Activated CD4-positive, alpha-beta T cell treated with anti-CD3 and anti-CD28 coated beads, Interleukin-2, amount 10 ng/mL, durations not matched to agents 7 days and 5 days (primary cell): ENCODE results near the gene BEND7. TPM values are rescaled to one million over a fixed set of nuclear protein-coding genes. Genes with fewer than 3 reads are reported as not detected.

Experiments
- CTCF ChIA-PET: fragments of 350-600 bp; sonication (Branson Sonifier 250); formaldehyde crosslinking; loops from one replicate; lab custom pipeline; 2021; ENCODE audit warnings: antibody characterized with exemption; lab: Charles Lee
- POLR2A ChIA-PET: fragments of 350-600 bp; sonication (Branson Sonifier 250); formaldehyde crosslinking; loops from one replicate; lab custom pipeline; 2021; ENCODE audit warnings: antibody characterized with exemption; lab: Charles Lee
- DNase-seq: peaks from one replicate; pipeline ENCODE4 v3.0.0-alpha.2; 2020
- H3K27ac Mint-ChIP-seq: one replicate; pipeline ENCODE4 v1.8.0; 2021; ENCODE audit warnings: mild to moderate bottlenecking, moderate library complexity, mixed read lengths
- H3K27me3 Mint-ChIP-seq: one replicate; pipeline ENCODE4 v1.8.0; 2021; ENCODE audit warnings: mixed read lengths
- H3K36me3 Mint-ChIP-seq: one replicate; pipeline ENCODE4 v1.8.0; 2021; ENCODE audit warnings: low read depth, mixed read lengths
- H3K4me1 Mint-ChIP-seq: one replicate; pipeline ENCODE4 v1.8.0; 2021; ENCODE audit warnings: mixed read lengths
- H3K4me3 Mint-ChIP-seq: one replicate; pipeline ENCODE4 v1.8.0; 2021; ENCODE audit warnings: mild to moderate bottlenecking, moderate library complexity, mixed read lengths
- H3K9me3 Mint-ChIP-seq: one replicate; pipeline ENCODE4 v1.8.0; 2021; ENCODE audit warnings: mixed read lengths
- total RNA-seq, 2 experiments: library from RNA; stranded (reverse); gene quantifications; one replicate each; pipeline ENCODE4 v1.2.3, GENCODE V29; 2021

The BEND7 gene
- total RNA-seq, 2 experiments from 2014 or later: not detected

GRCh38 chr10:13490503-13490902 lies 38.3 kb downstream of the BEND7 start:
- H3K36me3 Mint-ChIP-seq: no peaks in the 10 kb centered on the region
- ChIA-PET POLR2A (no interaction called here), CTCF (interaction anchor here (0.7 kb wide), 2 partner anchors 149 to 476 kb away, joined by 3 to 4 read pairs; no protein-coding TSS in a partner anchor)
- H3K4me1 Mint-ChIP-seq: no peaks in the 10 kb centered on the region
- no peaks in the 10 kb centered on the region for H3K9me3 Mint-ChIP-seq
- H3K27me3 Mint-ChIP-seq: peaks cover 4% of the 10 kb centered on the region
- no peak overlapping the region for H3K4me3 Mint-ChIP-seq
- no peak for DNase-seq
- H3K27ac Mint-ChIP-seq: no peak overlapping the region

GRCh38 chr10:13489035-13489599 lies 39.7 kb downstream of the BEND7 start:
- no peaks in the 10 kb centered on the region for H3K4me1 Mint-ChIP-seq
- no peak for DNase-seq
- no peaks in the 10 kb centered on the region for H3K9me3 Mint-ChIP-seq
- no peak overlapping the region for H3K4me3 Mint-ChIP-seq
- H3K36me3 Mint-ChIP-seq: no peaks in the 10 kb centered on the region
- POLR2A ChIA-PET: no interaction called here
- CTCF ChIA-PET: no interaction called here
- H3K27ac Mint-ChIP-seq: no peak overlapping the region
- H3K27me3 Mint-ChIP-seq: peaks cover 10% of the 10 kb centered on the region

- Mint-ChIP-seq H3K4me3 (no peak overlapping the region), H3K27me3 (peaks cover 11% of the 10 kb centered on the region), H3K4me1 (no peaks in the 10 kb centered on the region), H3K9me3 (no peaks in the 10 kb centered on the region), H3K36me3 (no peaks in the 10 kb centered on the region), H3K27ac (no peak overlapping the region)
- POLR2A ChIA-PET: no interaction called here
- CTCF ChIA-PET: interaction anchor here (1.2 kb wide), 1 partner anchor 10 kb away, joined by 3 read pairs; no protein-coding TSS in a partner anchor
- DNase-seq: no peak
Measured at GRCh38 chr10:13485623-13486022, 43.2 kb downstream of the BEND7 start.

- DNase-seq: no peak
- no peak overlapping the region for H3K27ac Mint-ChIP-seq
- no peak overlapping the region for H3K4me3 Mint-ChIP-seq
- H3K27me3 Mint-ChIP-seq: peaks cover 11% of the 10 kb centered on the region
- ChIA-PET POLR2A (no interaction called here), CTCF (no interaction called here)
- H3K9me3 Mint-ChIP-seq: no peaks in the 10 kb centered on the region
- H3K36me3 Mint-ChIP-seq: no peaks in the 10 kb centered on the region
- no peaks in the 10 kb centered on the region for H3K4me1 Mint-ChIP-seq
Measured at GRCh38 chr10:13483951-13484350, 44.9 kb downstream of the BEND7 start.

GRCh38 chr10:13483073-13483472 lies 45.7 kb downstream of the BEND7 start:
- H3K27ac Mint-ChIP-seq: no peak overlapping the region
- H3K4me3 Mint-ChIP-seq: no peak overlapping the region
- no peaks in the 10 kb centered on the region for H3K9me3 Mint-ChIP-seq
- ChIA-PET CTCF (no interaction called here), POLR2A (no interaction called here)
- H3K36me3 Mint-ChIP-seq: no peaks in the 10 kb centered on the region
- DNase-seq: no peak
- H3K4me1 Mint-ChIP-seq: no peaks in the 10 kb centered on the region
- peaks cover 12% of the 10 kb centered on the region for H3K27me3 Mint-ChIP-seq

GRCh38 chr10:13481690-13482089 lies 47.1 kb downstream of the BEND7 start:
- POLR2A ChIA-PET: no interaction called here
- H3K4me1 Mint-ChIP-seq: no peaks in the 10 kb centered on the region
- CTCF ChIA-PET: no interaction called here
- H3K9me3 Mint-ChIP-seq: no peaks in the 10 kb centered on the region
- H3K27me3 Mint-ChIP-seq: peaks cover 13% of the 10 kb centered on the region
- DNase-seq: no peak
- H3K27ac Mint-ChIP-seq: no peak overlapping the region
- H3K4me3 Mint-ChIP-seq: no peak overlapping the region
- H3K36me3 Mint-ChIP-seq: no peaks in the 10 kb centered on the region

- H3K9me3 Mint-ChIP-seq: no peaks in the 10 kb centered on the region
- H3K4me3 Mint-ChIP-seq: no peak overlapping the region
- peaks cover 6% of the 10 kb centered on the region for H3K27me3 Mint-ChIP-seq
- no peaks in the 10 kb centered on the region for H3K36me3 Mint-ChIP-seq
- H3K27ac Mint-ChIP-seq: no peak overlapping the region
- no peaks in the 10 kb centered on the region for H3K4me1 Mint-ChIP-seq
- no peak for DNase-seq
- ChIA-PET POLR2A (no interaction called here), CTCF (interaction anchor here (0.6 kb wide), 1 partner anchor 141 kb away, joined by 3 read pairs; no protein-coding TSS in a partner anchor)
Measured at GRCh38 chr10:13475124-13475523, 53.7 kb downstream of the BEND7 start.

GRCh38 chr10:13473986-13474385 lies 54.8 kb downstream of the BEND7 start:
- H3K4me1 Mint-ChIP-seq: no peaks in the 10 kb centered on the region
- CTCF ChIA-PET: no interaction called here
- POLR2A ChIA-PET: no interaction called here
- no peaks in the 10 kb centered on the region for H3K9me3 Mint-ChIP-seq
- no peak overlapping the region for H3K27ac Mint-ChIP-seq
- no peak overlapping the region for H3K4me3 Mint-ChIP-seq
- DNase-seq: no peak
- H3K27me3 Mint-ChIP-seq: peaks cover 6% of the 10 kb centered on the region
- H3K36me3 Mint-ChIP-seq: no peaks in the 10 kb centered on the region

GRCh38 chr10:13472359-13472758 lies 56.5 kb downstream of the BEND7 start:
- Mint-ChIP-seq H3K27ac (no peak overlapping the region), H3K4me3 (no peak overlapping the region), H3K9me3 (no peaks in the 10 kb centered on the region), H3K27me3 (peaks cover 6% of the 10 kb centered on the region), H3K36me3 (no peaks in the 10 kb centered on the region), H3K4me1 (no peaks in the 10 kb centered on the region)
- ChIA-PET CTCF (no interaction called here), POLR2A (no interaction called here)
- no peak for DNase-seq

- Mint-ChIP-seq H3K36me3 (no peaks in the 10 kb centered on the region), H3K4me3 (no peak overlapping the region), H3K27me3 (peaks cover 2% of the 10 kb centered on the region), H3K4me1 (no peaks in the 10 kb centered on the region), H3K9me3 (no peaks in the 10 kb centered on the region), H3K27ac (no peak overlapping the region)
- DNase-seq: no peak
- ChIA-PET CTCF (interaction anchor here (0.6 kb wide), 1 partner anchor 50 kb away, joined by 4 read pairs; no protein-coding TSS in a partner anchor), POLR2A (no interaction called here)
Measured at GRCh38 chr10:13470270-13470669, 58.5 kb downstream of the BEND7 start.

GRCh38 chr10:13462551-13462950 lies 66.3 kb downstream of the BEND7 start:
- Mint-ChIP-seq H3K27ac (no peak overlapping the region), H3K4me3 (no peak overlapping the region), H3K9me3 (peaks cover 4% of the 10 kb centered on the region), H3K27me3 (peaks cover 17% of the 10 kb centered on the region), H3K4me1 (no peaks in the 10 kb centered on the region), H3K36me3 (no peaks in the 10 kb centered on the region)
- no peak for DNase-seq
- POLR2A ChIA-PET: no interaction called here
- CTCF ChIA-PET: no interaction called here

- no peaks in the 10 kb centered on the region for H3K36me3 Mint-ChIP-seq
- H3K4me3 Mint-ChIP-seq: no peak overlapping the region
- POLR2A ChIA-PET: no interaction called here
- CTCF ChIA-PET: interaction anchor here (0.6 kb wide), 1 partner anchor 34 kb away, joined by 4 read pairs; no protein-coding TSS in a partner anchor
- no peak for DNase-seq
- H3K9me3 Mint-ChIP-seq: peaks cover 4% of the 10 kb centered on the region
- H3K4me1 Mint-ChIP-seq: peaks cover 5% of the 10 kb centered on the region
- no peak overlapping the region for H3K27ac Mint-ChIP-seq
- H3K27me3 Mint-ChIP-seq: peaks cover 17% of the 10 kb centered on the region
Measured at GRCh38 chr10:13458687-13459012, 70.2 kb downstream of the BEND7 start.

GRCh38 chr10:13457958-13458686 lies 70.7 kb downstream of the BEND7 start:
- Mint-ChIP-seq H3K27me3 (peaks cover 14% of the 10 kb centered on the region), H3K4me3 (no peak overlapping the region), H3K27ac (no peak overlapping the region), H3K36me3 (no peaks in the 10 kb centered on the region), H3K4me1 (peaks cover 5% of the 10 kb centered on the region), H3K9me3 (peaks cover 4% of the 10 kb centered on the region)
- POLR2A ChIA-PET: no interaction called here
- CTCF ChIA-PET: interaction anchor here (0.6 kb wide), 1 partner anchor 33 kb away, joined by 4 read pairs; no protein-coding TSS in a partner anchor
- DNase-seq: no peak
